ENCODE results near the gene CGB3.

The CGB3 gene

DNA sequence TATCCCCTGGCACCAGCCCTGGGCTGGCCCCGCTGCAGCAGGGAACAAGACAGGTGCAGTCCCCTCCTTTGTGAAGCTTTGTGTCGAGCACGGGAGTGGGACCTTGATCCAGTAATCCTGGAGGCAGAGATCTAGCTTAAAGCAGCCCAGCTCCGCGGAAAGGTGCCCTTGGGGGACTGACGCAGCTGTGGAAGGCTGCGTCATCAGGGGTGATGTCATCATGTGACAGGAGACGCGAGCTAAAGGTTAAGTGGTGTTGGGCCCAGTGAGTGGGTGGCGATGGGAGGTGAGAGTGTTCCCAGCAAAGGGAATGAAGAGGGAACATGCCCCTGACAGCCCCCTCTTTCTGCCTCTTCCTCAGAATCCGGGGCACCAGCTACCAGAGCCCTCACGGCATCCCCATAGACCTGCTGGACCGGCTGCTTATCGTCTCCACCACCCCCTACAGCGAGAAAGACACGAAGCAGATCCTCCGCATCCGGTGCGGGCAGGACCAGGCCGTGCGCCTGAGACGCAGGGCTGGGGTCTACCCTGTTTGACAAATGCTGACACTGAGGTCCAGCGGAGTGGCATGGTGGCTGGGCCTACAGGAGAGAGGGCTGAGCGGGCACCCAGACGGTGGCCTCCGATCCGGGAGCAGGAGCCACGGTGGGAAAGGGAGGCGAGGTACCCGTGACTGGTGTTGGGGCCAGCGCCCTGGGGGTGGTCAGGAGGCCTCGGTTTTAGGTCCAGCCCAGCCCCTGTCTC, 9.8 kb downstream of the CGB3 start:
- DNase-seq: no peak

- DNase-seq: no peak
These were observed 12.9 kb downstream of the CGB3 start for GRCh38 chr19:49011194-49011593.

DNA sequence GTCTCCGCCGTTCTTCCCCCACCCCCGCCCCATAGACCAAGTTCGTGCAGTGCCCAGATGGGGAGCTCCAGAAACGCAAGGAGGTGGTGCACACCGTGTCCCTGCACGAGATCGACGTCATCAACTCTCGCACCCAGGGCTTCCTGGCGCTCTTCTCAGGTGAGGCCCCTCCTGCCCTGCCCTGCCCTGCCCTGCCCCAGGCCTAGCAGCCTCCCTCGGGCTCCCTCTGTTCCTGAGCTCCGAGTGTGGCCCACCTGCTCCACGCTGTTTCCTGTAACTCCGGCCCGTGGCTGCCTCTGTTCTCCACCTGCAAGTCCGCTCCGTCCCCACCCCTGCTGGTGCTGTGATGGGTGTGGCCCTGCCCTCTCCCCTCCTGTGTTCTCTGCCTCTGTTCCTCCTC, 13.7 kb downstream of the CGB3 start:
- DNase-seq: no peak

DNA sequence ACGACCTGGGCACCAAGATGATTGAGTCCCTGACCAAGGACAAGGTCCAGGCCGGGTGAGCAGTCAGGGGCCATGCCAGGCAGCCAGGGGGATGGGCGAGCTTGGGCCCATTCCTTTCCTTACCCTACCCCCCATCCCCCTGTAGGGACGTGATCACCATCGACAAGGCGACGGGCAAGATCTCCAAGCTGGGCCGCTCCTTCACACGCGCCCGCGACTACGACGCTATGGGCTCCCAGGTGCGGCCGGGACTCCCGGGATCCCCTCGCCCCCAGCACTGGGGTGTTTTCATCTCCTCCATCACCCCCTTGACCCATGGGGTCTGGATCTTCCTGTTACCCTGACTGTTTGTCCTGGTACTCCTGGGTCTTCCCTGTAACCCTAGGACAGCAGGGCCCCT, 14.3 kb downstream of the CGB3 start:
- no peak for DNase-seq

DNA sequence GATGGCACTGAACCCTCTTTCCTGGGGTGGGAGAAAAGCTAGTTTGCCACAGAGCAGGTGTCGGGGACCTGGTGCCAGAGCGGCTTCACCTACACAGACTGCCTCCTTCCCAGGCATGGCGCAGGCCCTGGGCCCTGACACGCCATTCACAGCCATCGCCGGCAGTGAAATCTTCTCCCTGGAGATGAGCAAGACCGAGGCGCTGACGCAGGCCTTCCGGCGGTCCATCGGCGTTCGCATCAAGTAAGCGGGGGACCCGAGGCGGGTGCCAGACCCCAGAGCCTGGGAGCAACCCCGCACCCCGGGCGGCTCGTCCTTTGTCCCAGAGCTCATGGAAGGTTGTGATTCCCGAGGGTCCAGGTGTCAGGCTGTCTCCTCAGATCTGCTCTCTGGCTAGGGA, 17.2 kb downstream of the CGB3 start:
- no peak for DNase-seq

GRCh38 chr19:49004964-49005614, 19.0 kb downstream of the CGB3 start:
- no peak for DNase-seq

DNA sequence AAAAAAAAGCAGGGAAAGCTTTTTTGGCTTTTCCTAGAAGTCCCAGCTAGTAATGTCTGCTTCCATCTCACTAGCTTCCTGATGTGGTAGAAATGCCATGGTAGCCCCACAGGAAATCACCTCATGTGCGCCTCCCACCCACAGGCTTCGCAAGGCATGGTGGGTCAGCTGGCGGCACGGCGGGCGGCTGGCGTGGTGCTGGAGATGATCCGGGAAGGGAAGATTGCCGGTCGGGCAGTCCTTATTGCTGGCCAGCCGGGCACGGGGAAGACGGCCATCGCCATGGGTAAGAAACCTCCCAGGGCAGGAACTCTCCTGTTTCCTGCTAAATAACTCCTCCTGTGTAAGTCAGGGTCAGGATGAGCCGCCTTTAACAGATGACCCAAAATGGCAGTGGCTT, 20.0 kb downstream of the CGB3 start:
- no peak for DNase-seq

DNA sequence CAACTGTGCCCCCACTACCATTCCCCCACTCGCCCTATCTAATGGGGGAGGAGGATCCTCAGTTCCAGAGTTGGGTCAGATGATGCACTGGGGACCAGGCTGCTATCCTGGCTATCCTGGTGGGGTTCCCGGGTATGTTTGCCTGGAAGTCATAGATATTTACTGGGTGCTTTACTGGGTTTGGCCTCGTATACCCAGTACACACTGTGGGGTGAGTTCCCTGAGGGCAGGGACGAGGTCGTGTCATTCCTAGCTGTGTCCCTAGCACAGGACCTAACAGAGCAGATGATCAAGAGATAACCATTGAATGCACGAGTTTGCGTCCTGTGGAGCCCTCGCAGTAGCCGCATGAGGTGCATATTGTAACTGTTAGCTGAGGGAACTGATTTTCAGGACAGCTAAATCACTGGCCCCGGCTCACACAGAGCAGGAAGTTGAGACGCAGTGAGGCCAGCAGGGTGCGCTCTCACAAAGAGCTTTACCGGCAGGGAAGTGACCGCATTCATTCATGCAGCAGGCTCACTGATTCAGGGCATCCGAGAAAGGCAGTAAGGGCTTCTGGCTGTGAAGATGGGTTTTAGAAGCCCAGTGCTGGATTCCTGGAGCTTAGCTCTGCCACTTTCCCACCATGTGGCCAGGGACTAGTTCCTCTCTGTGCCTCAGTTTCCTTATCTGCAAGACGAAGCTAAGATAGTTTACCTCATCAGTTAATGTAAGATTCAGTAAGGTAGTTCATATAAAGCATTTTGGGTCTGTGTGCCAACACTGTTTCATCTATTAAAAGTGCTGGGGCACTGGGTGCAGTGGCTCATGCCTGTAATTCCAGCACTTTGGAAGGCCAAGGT, 24.4 kb downstream of the CGB3 start:
- peak; percentile 69 for DNase-seq

GRCh38 chr19:48997972-48998371, 26.2 kb downstream of the CGB3 start:
- DNase-seq: peak; percentile 83

- DNase-seq: no peak
These were observed 30.1 kb downstream of the CGB3 start for GRCh38 chr19:48994035-48994386.

GRCh38 chr19:48993175-48994034, 30.7 kb downstream of the CGB3 start, which contains the start of the genes GYS1 and RUVBL2:
GYS1 (minus strand) TSS chr19:48993309; CDS start chr19:48993112, 197 bp downstream.
RUVBL2 (plus strand) TSS chr19:48993887; CDS start chr19:48993912, 25 bp downstream.
- peak; percentile 100 for DNase-seq

- DNase-seq: peak; percentile 70
These were observed 31.5 kb downstream of the CGB3 start for GRCh38 chr19:48992581-48993174.

DNA sequence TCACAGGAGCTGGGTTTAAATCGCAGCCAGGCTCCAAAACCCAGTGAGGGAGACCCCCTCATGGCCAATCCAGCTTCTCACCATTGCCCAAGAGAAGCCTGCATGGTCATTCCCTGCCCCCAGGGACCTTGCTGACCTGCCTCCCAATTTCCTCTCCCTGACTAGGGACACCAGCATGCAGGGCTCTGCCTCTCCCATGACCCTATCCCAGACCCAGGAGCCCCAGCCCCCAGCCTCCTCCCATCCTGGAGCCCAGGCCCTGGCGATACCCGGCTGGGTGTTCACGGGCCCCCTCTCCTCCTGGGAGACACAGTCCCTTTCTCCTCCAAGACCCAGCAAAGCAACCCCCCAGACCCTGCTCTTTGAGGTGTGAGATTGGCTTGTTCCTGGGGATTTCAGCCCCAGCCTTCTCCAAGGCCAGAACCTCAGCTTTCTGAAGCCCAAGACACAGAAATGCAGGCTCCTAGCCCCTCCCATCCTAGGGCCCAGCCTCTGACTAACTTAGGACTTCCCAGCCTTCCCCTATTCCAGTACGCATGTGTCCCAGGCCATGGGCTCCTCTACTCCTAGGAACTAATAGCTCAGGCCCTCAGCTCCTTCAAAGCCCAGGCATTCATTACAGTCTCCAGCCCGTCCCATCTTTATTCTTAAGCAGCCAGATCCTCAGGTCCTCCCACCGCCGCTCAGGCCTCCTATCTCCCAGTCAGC, 32.1 kb downstream of the CGB3 start:
- peak; percentile 58 for DNase-seq

- no peak for DNase-seq
These were observed 33.0 kb downstream of the CGB3 start for GRCh38 chr19:48991011-48991609.

DNA sequence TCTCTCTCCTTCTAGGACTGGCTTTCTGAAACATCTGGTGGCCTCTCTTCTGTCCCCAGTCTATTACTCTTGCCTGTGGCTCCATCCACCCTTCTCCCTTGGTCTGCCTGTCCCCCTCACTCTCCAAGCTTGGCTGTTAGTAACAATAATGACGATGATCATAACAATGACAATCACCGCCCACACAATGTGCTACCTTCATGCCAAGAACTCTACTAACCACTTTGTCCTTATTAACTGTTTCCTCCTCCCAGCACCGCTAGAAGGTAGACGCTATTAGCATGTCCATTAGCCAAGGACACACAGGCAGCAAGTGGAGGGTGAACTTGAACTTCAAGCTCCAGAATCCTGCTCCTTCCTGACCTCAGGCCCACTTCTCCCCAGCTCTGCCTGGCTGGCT, 33.7 kb downstream of the CGB3 start:
- DNase-seq: no peak

DNA sequence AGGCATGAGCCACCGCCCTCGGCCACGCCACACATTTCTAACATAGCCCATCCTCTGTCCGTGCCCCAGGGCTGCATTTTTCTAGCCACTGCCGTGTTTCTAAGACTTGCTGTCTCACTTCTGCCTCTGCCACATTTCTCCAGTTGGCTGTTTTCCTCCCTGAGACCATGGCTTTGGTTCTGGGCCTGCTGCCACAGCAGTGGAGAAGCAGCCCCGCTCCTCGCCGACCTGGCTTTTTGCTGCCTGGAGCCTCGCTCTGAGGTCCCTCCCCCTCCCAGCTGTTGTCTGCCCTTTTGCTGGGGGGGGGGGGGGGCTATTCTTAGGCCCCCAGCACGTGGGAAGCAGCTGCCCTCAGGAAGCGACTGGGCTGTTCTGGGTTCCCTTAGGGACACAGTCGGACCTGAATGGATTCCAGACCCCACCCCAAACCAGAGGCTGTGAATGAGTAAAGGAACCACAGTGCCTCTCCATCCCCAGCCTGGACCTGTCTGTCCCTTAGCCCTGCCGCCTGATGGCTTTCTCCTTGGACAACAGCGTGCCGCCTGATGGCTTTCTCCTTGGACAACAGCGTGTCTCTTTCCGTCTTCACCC, 34.3 kb downstream of the CGB3 start:
- DNase-seq: no peak

DNA sequence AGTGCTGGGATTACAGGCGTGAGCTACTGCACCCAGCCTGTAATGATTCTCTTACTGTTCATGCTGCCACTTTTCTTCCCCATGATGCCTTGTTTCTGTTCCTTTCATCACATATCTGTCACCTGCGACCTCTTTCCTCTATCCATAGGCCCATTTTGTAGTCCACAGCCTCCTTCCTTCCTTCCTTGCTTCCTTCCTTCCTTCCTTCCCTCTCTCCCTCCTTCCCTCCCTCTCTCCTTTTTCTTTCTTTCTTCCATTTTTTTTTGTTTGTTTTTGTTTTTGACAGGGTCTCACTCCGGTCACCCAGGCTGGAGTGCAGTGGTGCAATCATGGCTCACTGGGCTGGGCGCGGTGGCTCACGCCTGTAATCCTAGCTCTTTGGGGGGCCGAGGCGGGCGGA, 35.3 kb downstream of the CGB3 start:
- DNase-seq: no peak

GRCh38 chr19:48988286-48988685, 35.8 kb downstream of the CGB3 start:
- no peak for DNase-seq

DNA sequence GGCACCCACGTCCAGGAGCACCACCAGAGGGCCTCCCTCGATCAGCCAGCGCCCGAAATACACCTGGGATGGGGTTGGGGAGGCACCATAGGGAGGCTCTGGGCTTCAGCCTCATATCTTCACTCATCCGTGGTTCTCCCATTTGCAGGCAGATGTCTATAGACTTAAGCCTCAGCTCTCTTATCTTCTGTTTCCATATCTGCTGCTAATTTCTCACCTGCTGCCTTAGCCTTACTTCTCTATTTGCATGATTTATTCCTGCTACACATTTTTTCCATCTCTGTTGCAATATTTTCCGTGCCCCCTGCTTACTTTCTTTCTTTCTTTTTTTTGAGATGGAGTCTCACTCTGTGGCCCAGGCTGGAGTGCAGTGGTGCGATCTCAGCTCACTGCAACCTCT, 36.8 kb downstream of the CGB3 start:
- no peak for DNase-seq

- DNase-seq: no peak
These were observed 37.9 kb downstream of the CGB3 start for GRCh38 chr19:48986211-48986610.

DNA sequence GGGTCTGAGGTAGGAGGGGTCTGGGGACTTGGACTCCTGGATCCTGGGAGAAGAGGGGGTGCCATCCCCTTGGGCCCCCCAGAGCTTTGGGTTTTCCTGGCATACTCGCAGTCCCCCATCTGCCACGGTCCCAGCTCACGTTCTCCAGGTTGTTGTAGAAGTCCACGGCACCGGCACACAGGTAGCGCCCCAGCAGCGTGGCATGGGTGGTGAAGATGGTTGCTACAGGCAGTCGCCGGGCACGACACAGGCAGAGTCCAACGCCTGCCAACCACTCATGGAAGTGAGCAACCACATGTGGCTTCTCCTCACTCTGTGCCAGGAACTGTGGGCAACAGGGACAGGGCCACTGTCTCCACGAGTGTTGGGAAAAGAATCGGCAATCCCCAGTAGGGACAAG, 38.4 kb downstream of the CGB3 start:
- no peak for DNase-seq
